KOPT-K1 (cell line): Measurements from ENCODE around the gene WIZ.
"Not testable (repeated sequence)": the region's sequence is repeated elsewhere in the genome, so short reads cannot be mapped to it uniquely, and the experiment has no call there.

ENCODE experiments used
- H3K27ac ChIP-seq: fragments of 200-600 bp; sonication (generic); 2 replicates; pipeline ENCODE4 v1.5.1; 2016; ENCODE audit warnings: antibody characterized with exemption, mild to moderate bottlenecking, low read depth, low read length; ENCODE audit not compliant: poor library complexity, severe bottlenecking
- H3K36me3 ChIP-seq: fragments of 200-600 bp; sonication (generic); 2 replicates; pipeline ENCODE4 v1.5.1; 2017; ENCODE audit warnings: antibody characterized with exemption, mild to moderate bottlenecking, low read length, moderate library complexity; ENCODE audit not compliant: insufficient read depth
- H3K9me3 ChIP-seq: fragments of 200-600 bp; sonication (generic); 2 replicates; pipeline ENCODE4 v1.5.1; 2017; ENCODE audit warnings: antibody characterized with exemption, low read length, mild to moderate bottlenecking; ENCODE audit not compliant: insufficient read depth, poor library complexity, severe bottlenecking

WIZ gene

DNA sequence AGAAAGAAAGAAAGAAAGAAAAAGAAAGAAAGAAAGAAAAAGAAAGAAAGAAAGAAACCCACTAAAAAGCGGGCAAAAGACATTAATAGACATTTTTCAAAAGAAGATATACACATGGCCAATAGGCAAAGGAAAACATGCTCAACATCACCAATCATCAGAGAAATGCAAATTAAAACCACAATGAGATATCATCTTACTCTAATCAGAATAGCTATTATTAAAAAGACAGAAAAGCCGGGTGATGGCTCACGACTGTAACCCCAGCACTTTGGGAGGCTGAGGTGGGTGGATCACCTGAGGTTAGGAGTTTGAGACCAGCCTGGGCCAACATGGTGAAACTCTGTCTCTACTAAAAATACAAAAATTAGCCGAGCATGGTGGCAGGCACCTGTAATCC lies 24.1 kb upstream of the WIZ start:
- not testable (repeated sequence) for H3K9me3 ChIP-seq, H3K27ac ChIP-seq, H3K36me3 ChIP-seq

DNA sequence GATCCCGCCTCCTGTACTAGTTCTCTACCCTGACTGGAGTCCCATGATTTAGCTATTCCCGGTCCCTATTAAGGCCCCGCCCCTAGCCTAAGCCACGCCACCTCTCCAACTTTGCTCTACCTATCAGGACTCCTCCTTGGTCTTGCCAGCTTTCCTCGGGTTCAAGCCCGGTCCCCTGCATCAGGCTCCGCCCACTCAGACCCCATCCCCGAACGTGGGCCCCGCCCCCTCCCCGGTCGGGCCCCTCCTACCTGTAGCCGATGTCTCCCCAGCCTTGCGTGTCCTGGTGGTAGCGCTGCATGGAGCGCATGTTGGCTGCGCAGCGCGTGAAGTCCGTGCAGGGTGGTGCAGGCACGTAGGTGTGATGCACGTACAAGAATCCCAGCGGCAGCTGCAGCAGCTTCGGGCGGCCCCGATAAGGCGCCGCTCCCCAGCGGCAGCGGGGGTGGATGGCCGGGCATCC lies 21.9 kb upstream of the WIZ start:
- no peaks in the 10 kb centered on the region for H3K36me3 ChIP-seq
- no peak overlapping the region for H3K27ac ChIP-seq
- H3K9me3 ChIP-seq = no peaks in the 10 kb centered on the region

- Histone ChIP-seq H3K27ac (no peak overlapping the region), H3K9me3 (no peaks in the 10 kb centered on the region), H3K36me3 (no peaks in the 10 kb centered on the region)
These were observed 19.9 kb upstream of the WIZ start for GRCh38 chr19:15469513-15470297.

DNA sequence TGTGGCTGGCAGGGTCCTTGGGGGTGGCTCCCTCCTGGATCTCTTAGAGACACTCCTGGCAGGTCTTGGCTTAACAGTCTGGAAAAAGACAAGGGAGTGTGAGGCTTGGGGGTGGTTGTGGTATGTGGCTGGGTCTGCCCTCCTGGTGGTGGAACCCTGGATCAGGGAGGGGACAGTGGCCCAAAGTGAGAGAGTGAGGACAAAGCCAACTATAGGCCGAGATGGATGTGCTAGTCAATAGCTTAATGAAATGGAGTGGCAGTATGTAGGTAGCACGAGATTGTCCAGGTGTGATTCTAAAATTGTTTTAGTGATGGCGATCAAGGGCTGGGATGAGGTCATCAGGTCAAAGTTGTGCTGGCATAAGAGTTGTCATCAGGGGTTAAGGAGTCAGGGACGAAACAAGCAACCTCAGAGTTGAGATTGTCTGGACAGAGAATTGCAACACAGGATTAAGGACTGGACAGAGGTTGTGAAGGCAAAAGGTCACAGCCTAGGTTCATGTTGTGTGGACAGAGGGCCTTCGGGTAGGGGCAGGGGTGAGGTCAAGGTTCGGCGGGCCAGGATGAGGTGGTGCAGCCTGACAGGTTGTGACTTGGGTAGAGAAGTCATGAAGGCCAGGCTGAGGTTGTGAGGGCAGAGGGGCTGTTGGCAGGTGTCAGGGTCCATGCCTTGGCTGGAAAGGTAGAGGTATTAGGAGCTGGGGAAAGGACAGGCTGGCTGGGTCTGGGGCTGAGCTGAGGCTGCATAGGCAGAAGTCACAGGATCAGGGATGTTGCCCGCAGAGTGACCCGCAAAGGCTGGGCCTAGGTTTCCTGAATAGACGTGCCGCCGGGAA lies 19.1 kb upstream of the WIZ start:
- Histone ChIP-seq H3K9me3 (no peaks in the 10 kb centered on the region), H3K27ac (no peak overlapping the region), H3K36me3 (no peaks in the 10 kb centered on the region)

- H3K27ac ChIP-seq = peak overlapping the region; percentile 61
These were observed 18.0 kb upstream of the WIZ start for GRCh38 chr19:15467734-15468214.

GRCh38 chr19:15466851-15467733 lies 17.3 kb upstream of the WIZ start:
- H3K9me3 ChIP-seq = no peaks in the 10 kb centered on the region
- H3K27ac ChIP-seq = peak overlapping the region; percentile 61
- H3K36me3 ChIP-seq = peaks cover 4% of the 10 kb centered on the region; the same call in 1 of the 2 replicates

More at GRCh38 chr19:15467734-15468214, 18.0 kb upstream of the WIZ start:
- H3K9me3 ChIP-seq = no peaks in the 10 kb centered on the region
- H3K36me3 ChIP-seq = no peaks in the 10 kb centered on the region; the same call in 1 of the 2 replicates

- Histone ChIP-seq H3K27ac (peak within 1 kb of the TSS; percentile 96), H3K36me3 (peaks cover 28% of the 10 kb centered on the region), H3K9me3 (no peaks in the 10 kb centered on the region)
These were observed 14.9 kb upstream of the WIZ start, which contains the start of gene RASAL3 for GRCh38 chr19:15464394-15465385. Gene RASAL3 (minus strand): TSS chr19:15464544. CDS start chr19:15464358, 186 bp downstream.

DNA sequence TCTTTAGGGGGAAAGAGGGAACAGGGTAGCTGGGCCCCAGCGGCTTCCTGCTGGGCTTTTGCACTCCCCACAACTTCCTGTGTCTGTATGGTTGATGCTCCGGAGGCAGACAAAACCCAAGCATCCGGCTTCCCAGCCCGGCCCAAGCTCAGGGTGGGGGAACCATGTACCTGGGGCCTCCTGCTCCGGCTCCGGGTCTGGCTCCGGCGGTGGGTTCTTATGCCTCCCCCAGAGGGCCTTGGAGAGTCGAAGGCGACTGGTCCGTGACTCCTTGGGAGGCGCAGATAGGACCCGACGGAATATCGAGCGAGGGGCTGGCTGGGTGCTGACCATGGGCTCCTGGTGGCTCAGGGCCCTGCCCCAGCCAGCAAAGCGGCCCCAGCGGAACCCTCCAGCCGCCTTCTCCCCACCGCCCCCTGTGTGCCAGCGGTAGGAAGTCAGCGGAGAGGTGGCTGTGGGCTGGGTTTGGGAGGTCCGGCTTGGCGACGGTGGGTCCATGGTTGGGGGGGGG lies 14.2 kb upstream of the WIZ start:
- peak overlapping the region; percentile 96 for H3K27ac ChIP-seq
- peaks cover 33% of the 10 kb centered on the region for H3K36me3 ChIP-seq
- H3K9me3 ChIP-seq = no peaks in the 10 kb centered on the region

GRCh38 chr19:15461694-15462093 lies 11.9 kb upstream of the WIZ start:
- Histone ChIP-seq H3K9me3 (no peaks in the 10 kb centered on the region), H3K27ac (no peak overlapping the region), H3K36me3 (peaks cover 50% of the 10 kb centered on the region)

GRCh38 chr19:15457701-15458484 lies 8.1 kb upstream of the WIZ start:
- no peak overlapping the region for H3K27ac ChIP-seq
- H3K9me3 ChIP-seq = no peaks in the 10 kb centered on the region
- H3K36me3 ChIP-seq = peaks cover 88% of the 10 kb centered on the region

DNA sequence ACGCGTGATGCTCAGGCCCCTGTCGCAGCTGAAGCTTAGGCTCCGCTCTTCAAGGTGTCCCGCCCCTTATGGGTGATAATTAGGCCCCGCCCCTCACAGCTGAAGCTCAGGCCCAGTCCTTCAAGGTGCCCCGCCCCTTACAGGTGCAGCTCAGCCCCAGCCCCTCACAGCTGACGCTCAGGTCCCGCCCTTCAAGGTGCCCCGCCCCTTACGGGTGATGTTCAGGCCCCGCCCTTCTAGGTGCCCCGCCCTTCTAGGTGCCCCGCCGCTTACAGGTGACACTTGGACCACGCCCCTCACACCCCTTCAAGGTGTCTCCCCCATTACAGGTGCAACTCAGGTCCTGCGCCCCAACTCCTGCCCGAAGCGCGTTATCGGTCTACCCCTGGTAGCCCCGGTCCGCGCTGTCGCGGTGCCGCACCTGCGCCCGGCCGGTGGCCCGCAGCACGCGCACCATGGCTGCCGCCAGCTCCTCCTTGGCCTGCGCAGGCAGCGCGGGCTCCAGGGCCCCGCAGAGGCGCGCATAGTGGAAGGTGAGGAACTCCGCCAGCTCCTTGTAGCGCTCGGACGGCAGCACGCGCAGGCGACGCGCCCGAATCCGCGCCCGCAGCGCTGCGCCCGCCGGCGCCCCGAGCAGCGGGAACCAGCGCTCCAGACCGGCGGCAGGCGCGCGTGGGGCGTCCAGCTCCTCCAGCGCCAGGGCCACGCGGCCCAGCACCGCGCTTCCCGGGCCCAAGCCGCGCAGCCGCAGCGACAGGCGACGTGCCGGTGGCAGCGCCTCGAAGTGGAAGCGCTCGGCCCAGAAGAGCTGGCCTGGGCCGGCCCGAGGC lies 7.3 kb upstream of the WIZ start:
- Histone ChIP-seq H3K9me3 (no peaks in the 10 kb centered on the region), H3K27ac (no peak overlapping the region), H3K36me3 (peaks cover 91% of the 10 kb centered on the region)

DNA sequence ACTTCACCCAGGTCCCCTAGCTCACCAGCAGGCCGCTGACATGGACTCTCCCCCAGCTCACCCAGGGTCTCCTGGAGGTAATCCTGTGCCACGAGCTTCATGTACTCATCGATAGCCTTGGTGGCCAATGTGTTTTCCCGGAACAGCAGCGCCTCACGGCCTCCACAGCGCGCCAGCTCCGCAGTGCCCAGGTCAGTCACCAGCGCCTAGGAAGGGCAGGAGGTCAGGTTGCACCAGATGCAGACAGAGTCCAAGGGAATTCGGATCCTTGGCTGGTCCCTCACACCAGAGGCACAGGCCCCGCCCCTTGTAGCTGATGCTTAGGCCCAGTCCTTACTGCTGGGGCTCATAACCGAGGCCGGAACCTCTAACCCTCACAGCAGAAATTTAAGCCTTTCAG lies 6.7 kb upstream of the WIZ start:
- Histone ChIP-seq H3K9me3 (no peaks in the 10 kb centered on the region), H3K36me3 (peaks cover 89% of the 10 kb centered on the region), H3K27ac (no peak overlapping the region)
